ENCODE data around the gene VPS37B. TPM values are rescaled to one million over a fixed set of nuclear protein-coding genes. Genes with fewer than 3 reads are reported as not detected.

The VPS37B gene
- total RNA-seq, 2 experiments from 2014 or later = 97.7 to 104 TPM

DNA sequence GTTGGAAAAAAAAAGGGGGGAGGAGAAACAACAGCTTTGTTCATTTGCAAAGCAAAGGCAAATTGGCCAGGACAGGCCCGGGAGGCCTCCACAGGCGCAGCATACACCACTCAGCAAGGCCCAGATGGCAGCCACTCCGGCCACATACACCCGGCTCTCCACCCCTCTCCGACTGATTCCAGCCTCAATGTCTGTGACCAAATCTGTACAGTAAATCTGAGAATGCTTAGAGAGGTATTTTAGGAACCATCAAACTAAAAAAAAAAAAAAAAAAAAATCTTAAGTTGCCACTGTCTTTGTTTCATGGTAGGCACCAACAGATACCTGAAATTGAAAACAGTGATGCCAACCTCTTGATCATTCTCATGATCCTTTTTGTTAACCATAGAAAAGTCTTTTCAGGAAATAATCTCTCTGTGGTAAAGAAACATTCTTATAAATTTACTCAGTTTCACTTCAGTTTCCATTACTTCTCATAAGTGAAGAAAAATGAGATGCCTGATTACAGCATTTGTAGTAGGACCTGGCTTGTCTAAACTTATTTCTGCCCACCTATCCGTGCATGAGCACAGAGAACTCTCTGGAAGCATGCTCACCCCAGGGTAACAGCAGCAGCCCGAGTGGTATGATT is 20.2 kb downstream of the VPS37B start:
- no peaks in the 10 kb centered on the region for H3K9me3 ChIP-seq (ENCODE audit: control insufficient read depth in 1 of 2, insufficient read depth in 1 of 2, low read length in 2 of 2)
- intact Hi-C loops (cut with DNase I, micrococcal nuclease) = loop anchor here in 1 of 2 experiments (2.0 kb wide), 1 partner anchor 15 kb away; no protein-coding TSS in a partner anchor
- ChIA-PET CTCF (no interaction called here), POLR2A (interaction anchor here (1.4 kb wide), 1 partner anchor 12 kb away, joined by 5 read pairs; no protein-coding TSS in a partner anchor)
- no peak for ATAC-seq (ENCODE audit: poor library complexity)
- Mint-ChIP-seq H3K4me3 (peak overlapping the region; percentile 36), H3K4me1 (ENCODE audit: low read depth) (peaks cover 96% of the 10 kb centered on the region), H3K27me3 (no peaks in the 10 kb centered on the region), H3K27ac (peak overlapping the region; percentile 74), H3K36me3 (ENCODE audit: low read depth) (peaks cover 20% of the 10 kb centered on the region), H3K9me3 (no peaks in the 10 kb centered on the region)
- no peaks in the 10 kb centered on the region for H3K27me3 ChIP-seq (ENCODE audit: control insufficient read depth in 1 of 2, insufficient read depth in 2 of 2, low read length in 2 of 2)
- H3K27ac ChIP-seq (ENCODE audit: low read depth in 1 of 2, low read length in 2 of 2) = no peak overlapping the region
- DNase-seq = no peak
- H3K36me3 ChIP-seq (ENCODE audit: insufficient read depth, low read length) = peaks cover under 1% of the 10 kb centered on the region
- TF ChIP-seq, protein P1, sequence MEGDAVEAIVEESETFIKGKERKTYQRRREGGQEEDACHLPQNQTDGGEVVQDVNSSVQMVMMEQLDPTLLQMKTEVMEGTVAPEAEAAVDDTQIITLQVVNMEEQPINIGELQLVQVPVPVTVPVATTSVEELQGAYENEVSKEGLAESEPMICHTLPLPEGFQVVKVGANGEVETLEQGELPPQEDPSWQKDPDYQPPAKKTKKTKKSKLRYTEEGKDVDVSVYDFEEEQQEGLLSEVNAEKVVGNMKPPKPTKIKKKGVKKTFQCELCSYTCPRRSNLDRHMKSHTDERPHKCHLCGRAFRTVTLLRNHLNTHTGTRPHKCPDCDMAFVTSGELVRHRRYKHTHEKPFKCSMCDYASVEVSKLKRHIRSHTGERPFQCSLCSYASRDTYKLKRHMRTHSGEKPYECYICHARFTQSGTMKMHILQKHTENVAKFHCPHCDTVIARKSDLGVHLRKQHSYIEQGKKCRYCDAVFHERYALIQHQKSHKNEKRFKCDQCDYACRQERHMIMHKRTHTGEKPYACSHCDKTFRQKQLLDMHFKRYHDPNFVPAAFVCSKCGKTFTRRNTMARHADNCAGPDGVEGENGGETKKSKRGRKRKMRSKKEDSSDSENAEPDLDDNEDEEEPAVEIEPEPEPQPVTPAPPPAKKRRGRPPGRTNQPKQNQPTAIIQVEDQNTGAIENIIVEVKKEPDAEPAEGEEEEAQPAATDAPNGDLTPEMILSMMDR (IDR thresholded peaks at IDR 0.05) = no peak
- no peak overlapping the region for H3K4me3 ChIP-seq (ENCODE audit: low read length)
- H3K4me1 ChIP-seq (ENCODE audit: insufficient read depth, low read length) = peaks cover 88% of the 10 kb centered on the region

DNA sequence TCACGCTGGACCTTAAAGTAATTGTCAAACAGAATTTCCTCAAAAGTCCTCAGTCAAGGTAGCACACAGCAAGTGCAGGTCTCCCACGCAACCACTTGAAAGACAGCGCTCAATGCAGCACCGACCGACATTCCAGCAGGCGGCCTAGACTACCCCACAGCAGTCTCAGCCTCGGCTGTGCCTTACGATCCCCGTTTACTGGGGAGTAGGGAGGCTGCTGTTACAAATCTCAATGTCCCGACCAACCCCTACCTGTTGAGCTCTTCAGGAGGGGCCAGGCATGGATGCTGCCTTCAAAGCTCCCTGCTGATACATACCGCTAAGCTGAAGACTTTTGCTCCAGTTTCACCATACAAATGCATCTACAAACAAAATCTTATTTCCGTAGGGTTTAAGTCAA is 21.8 kb downstream of the VPS37B start:
- DNase-seq (peak in 10 of 14 experiments; percentile 32 to 75 (median 48)), ATAC-seq (ENCODE audit: poor library complexity) (peak; percentile 73)
- H3K4me1 Mint-ChIP-seq (ENCODE audit: low read depth) = peaks cover 85% of the 10 kb centered on the region
- H3K27ac Mint-ChIP-seq = peak overlapping the region; percentile 61
- no peak overlapping the region for H3K27ac ChIP-seq (ENCODE audit: low read depth in 1 of 2, low read length in 2 of 2)
- intact Hi-C loops (cut with DNase I, micrococcal nuclease) = loop anchor here in 1 of 2 experiments (2.0 to 5.0 kb wide), 2 partner anchors 17 to 363 kb away; no protein-coding TSS in a partner anchor
- H3K9me3 Mint-ChIP-seq = no peaks in the 10 kb centered on the region
- peaks cover 84% of the 10 kb centered on the region for H3K4me1 ChIP-seq (ENCODE audit: insufficient read depth, low read length)
- H3K9me3 ChIP-seq (ENCODE audit: control insufficient read depth in 1 of 2, insufficient read depth in 1 of 2, low read length in 2 of 2) = no peaks in the 10 kb centered on the region
- POLR2A ChIA-PET = interaction anchor here (0.6 to 5.6 kb wide), 4 partner anchors 9 to 24 kb away, joined by 3 to 81 read pairs (median 4); partner anchors contain the start of gene VPS37B
- peaks cover 34% of the 10 kb centered on the region for H3K36me3 Mint-ChIP-seq (ENCODE audit: low read depth)
- TF ChIP-seq, protein P1 (IDR thresholded peaks at IDR 0.05) = peak; percentile 32
- H3K4me3 Mint-ChIP-seq = peak overlapping the region; percentile 28
- H3K27me3 Mint-ChIP-seq = no peaks in the 10 kb centered on the region
- no peaks in the 10 kb centered on the region for H3K27me3 ChIP-seq (ENCODE audit: control insufficient read depth in 1 of 2, insufficient read depth in 2 of 2, low read length in 2 of 2)
- no peak overlapping the region for H3K4me3 ChIP-seq (ENCODE audit: low read length)
- H3K36me3 ChIP-seq (ENCODE audit: insufficient read depth, low read length) = peaks cover 17% of the 10 kb centered on the region
- CTCF ChIA-PET = interaction anchor here (0.9 to 1.0 kb wide), 2 partner anchors 14 to 363 kb away, joined by 3 to 4 read pairs; no protein-coding TSS in a partner anchor

DNA sequence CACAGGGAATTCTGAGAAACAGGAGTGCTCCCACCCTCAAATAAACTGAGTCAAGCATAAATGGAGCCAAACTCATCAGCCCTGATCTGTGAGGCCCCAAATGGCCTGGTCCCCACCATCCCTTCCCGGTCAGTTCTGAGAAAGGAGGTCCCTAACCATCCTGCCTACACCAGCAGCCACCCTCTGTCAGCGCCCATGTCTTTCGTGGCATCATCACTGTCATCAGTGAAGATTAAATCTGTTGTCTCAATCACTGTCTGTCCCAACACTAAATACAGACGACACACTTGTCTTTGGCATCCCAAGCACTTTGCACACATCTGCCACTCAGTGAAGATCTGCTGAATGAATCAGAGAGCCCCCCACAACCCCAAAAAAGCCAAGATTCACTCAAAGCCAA is 22.4 kb downstream of the VPS37B start:
- Mint-ChIP-seq H3K36me3 (ENCODE audit: low read depth) (peaks cover 40% of the 10 kb centered on the region), H3K4me3 (peak overlapping the region; percentile 28), H3K27ac (peak overlapping the region; percentile 61), H3K27me3 (no peaks in the 10 kb centered on the region), H3K9me3 (no peaks in the 10 kb centered on the region), H3K4me1 (ENCODE audit: low read depth) (peaks cover 85% of the 10 kb centered on the region)
- Histone ChIP-seq H3K4me3 (ENCODE audit: low read length) (no peak overlapping the region), H3K9me3 (ENCODE audit: control insufficient read depth in 1 of 2, insufficient read depth in 1 of 2, low read length in 2 of 2) (no peaks in the 10 kb centered on the region), H3K4me1 (ENCODE audit: insufficient read depth, low read length) (peaks cover 79% of the 10 kb centered on the region), H3K27ac (ENCODE audit: low read depth in 1 of 2, low read length in 2 of 2) (no peak overlapping the region), H3K36me3 (ENCODE audit: insufficient read depth, low read length) (peaks cover 22% of the 10 kb centered on the region), H3K27me3 (ENCODE audit: control insufficient read depth in 1 of 2, insufficient read depth in 2 of 2, low read length in 2 of 2) (no peaks in the 10 kb centered on the region)
- intact Hi-C loops (cut with DNase I, micrococcal nuclease) = loop anchor here in 1 of 2 experiments (2.0 to 5.0 kb wide), 2 partner anchors 25 to 364 kb away; no protein-coding TSS in a partner anchor
- TF ChIP-seq, protein P1 (IDR thresholded peaks at IDR 0.05) = no peak
- peak in 2 of 14 experiments; percentile 12 to 19 for DNase-seq
- ChIA-PET POLR2A (interaction anchor here (0.6 to 5.6 kb wide), 3 partner anchors 9 to 24 kb away, joined by 3 to 81 read pairs (median 3); partner anchors contain the start of gene VPS37B), CTCF (interaction anchor here (1.0 kb wide), 1 partner anchor 15 kb away, joined by 4 read pairs; no protein-coding TSS in a partner anchor)
- no peak for ATAC-seq (ENCODE audit: poor library complexity)

Measured in CD4-positive, alpha-beta T cell (primary cell).